Renal cortex interstitium (tissue), 11 donors: Measurements from ENCODE around the gene TNFAIP8L2. TPM values are rescaled to one million over a fixed set of nuclear protein-coding genes. Genes with fewer than 3 reads are reported as not detected.
A peak's percentile ranks its signal among the peaks of the same experiment; 100 is the strongest.

ENCODE experiments used
- DNase-seq, 11 donors: peaks; one replicate each; pipeline ENCODE4 v3.0.0-alpha.2; 2013; ENCODE audit warnings: low read depth in 9 of 11, low spot score in 4 of 11; ENCODE audit errors: extremely low read depth in 1 of 11
- polyA plus RNA-seq, 3 donors: library from polyadenylated mRNA; unstranded; fragments of 120-200 nt; gene quantifications; one replicate each; pipeline ENCODE4 v1.2.1, GENCODE V29; 2013; ENCODE audit not compliant: insufficient read length in 3 of 3

Gene TNFAIP8L2
- polyA plus RNA-seq, 3 donors, result 1.0 to 1.5 (median 1.3) TPM

- no peak for DNase-seq
Observed at GRCh38 chr1:151143986-151144385, 12.5 kb upstream of the TNFAIP8L2 start.

GRCh38 chr1:151144474-151145303, 11.8 kb upstream of the TNFAIP8L2 start:
- no peak for DNase-seq

GRCh38 chr1:151145304-151146071, 11.0 kb upstream of the TNFAIP8L2 start:
- DNase-seq, result peak in 1 of 11 donors; percentile 13

GRCh38 chr1:151146072-151146411, 10.4 kb upstream of the TNFAIP8L2 start:
- peak in 1 of 11 donors; percentile 20 for DNase-seq

GRCh38 chr1:151146412-151147131, 9.9 kb upstream of the TNFAIP8L2 start, which contains the start of gene SEMA6C:
SEMA6C (minus strand) TSS chr1:151146631; CDS start chr1:151142621, 4,010 bp downstream.
- peak in 10 of 11 donors; percentile 75 to 94 (median 88) for DNase-seq

GRCh38 chr1:151147132-151147503, 9.3 kb upstream of the TNFAIP8L2 start:
- no peak for DNase-seq

GRCh38 chr1:151147665-151148064, 8.8 kb upstream of the TNFAIP8L2 start:
- no peak for DNase-seq

- no peak for DNase-seq
Observed at GRCh38 chr1:151157067-151157531, 650 bp downstream of the TNFAIP8L2 start.

GRCh38 chr1:151158326-151158725, 1.9 kb downstream of the TNFAIP8L2 start:
- DNase-seq, result no peak

- no peak for DNase-seq
Observed at GRCh38 chr1:151158751-151159251, 2.4 kb downstream of the TNFAIP8L2 start.

- DNase-seq, result no peak
Observed at GRCh38 chr1:151159373-151159772, 2.9 kb downstream of the TNFAIP8L2 start.

- no peak for DNase-seq
Observed at GRCh38 chr1:151164732-151165280, 8.4 kb downstream of the TNFAIP8L2 start.

GRCh38 chr1:151165281-151165737, 8.9 kb downstream of the TNFAIP8L2 start:
- peak in 6 of 11 donors; percentile 45 to 67 (median 58) for DNase-seq

- peak; percentile 95 to 99 (median 97) for DNase-seq
Observed at GRCh38 chr1:151165738-151166504, 9.5 kb downstream of the TNFAIP8L2 start, which contains the start of the genes LYSMD1 and SCNM1. LYSMD1 (minus strand) TSS chr1:151165902; CDS start chr1:151165258, 644 bp downstream. SCNM1 (plus strand) TSS chr1:151166144; CDS start chr1:151166153, 9 bp downstream.

- peak in 1 of 11 donors; percentile 18 for DNase-seq
Observed at GRCh38 chr1:151166505-151166956, 10.1 kb downstream of the TNFAIP8L2 start.

- no peak for DNase-seq
Observed at GRCh38 chr1:151167116-151167515, 10.7 kb downstream of the TNFAIP8L2 start.

- no peak for DNase-seq
Observed at GRCh38 chr1:151171190-151171589, 14.7 kb downstream of the TNFAIP8L2 start.
